NCI-H146 treated with DMSO at 0.1 percent for 48 hours (cell line): ENCODE results near the gene KISS1R.
"Not testable (repeated sequence)": the region's sequence is repeated elsewhere in the genome, so short reads cannot be mapped to it uniquely, and the experiment has no call there.

Experiments
- DNase-seq: peaks from one replicate; lab custom pipeline; 2025; ENCODE audit not compliant: unreplicated experiment; lab: John Stamatoyannopoulos, UW

The KISS1R gene

DNA sequence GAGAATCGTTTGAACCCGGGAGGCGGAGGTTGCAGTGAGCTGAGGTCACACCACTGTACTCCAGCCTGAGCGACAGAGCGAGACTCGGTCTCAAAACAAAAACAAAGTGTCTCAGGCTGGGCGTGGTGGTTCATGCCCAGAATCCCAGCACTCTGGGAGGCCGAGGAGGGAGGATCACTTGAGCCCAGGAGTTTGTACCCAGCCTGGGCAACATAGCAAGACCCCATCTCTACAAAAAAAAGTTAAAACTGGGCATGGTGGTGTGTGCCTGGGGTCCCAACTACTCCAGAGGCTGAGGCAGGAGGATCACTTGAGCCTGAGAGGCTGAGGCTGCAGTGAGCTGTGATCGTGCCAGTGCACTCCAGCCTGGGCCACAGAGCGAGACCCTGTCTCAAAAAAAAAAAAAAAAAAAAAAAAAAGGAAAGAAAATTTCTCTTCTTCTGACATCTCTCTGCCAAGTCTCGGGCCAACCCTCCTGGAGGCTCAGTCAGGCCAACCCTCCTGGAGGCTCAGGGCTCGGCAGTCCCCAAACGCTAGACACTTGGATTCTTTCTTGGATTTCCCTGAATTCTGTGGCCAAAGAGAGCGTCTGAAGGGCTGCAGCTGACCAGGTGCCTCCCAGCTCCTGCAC lies 35.0 kb downstream of the KISS1R start:
- no peak for DNase-seq

GRCh38 chr19:952680-953444 lies 35.7 kb downstream of the KISS1R start:
- DNase-seq: no peak

GRCh38 chr19:953445-954271 lies 36.5 kb downstream of the KISS1R start:
- DNase-seq: no peak

DNA sequence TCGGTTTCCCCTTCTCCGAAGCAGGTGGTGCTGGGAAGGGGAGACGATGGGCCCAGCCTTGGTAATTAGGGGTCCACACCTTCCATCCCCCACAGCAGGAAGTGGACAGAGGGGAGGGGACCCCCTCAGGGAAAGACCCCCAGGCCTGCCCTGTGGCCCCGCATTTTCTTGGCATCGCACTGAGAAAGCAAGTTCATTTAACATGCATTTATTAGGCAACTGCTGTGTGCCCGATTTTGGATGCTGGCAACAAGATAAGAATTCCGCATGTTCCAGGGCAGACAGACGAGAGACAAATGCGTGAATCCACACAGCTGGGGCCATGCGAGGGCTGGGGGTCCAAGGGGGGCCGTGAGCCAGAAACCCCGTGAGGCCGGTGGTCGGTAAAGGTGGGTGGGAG lies 37.1 kb downstream of the KISS1R start:
- DNase-seq: no peak

- DNase-seq: no peak
These were observed 37.8 kb downstream of the KISS1R start for GRCh38 chr19:954672-955494.

GRCh38 chr19:955803-956765 lies 39.0 kb downstream of the KISS1R start:
- DNase-seq: no peak

GRCh38 chr19:956766-957440 lies 39.8 kb downstream of the KISS1R start:
- no peak for DNase-seq

DNA sequence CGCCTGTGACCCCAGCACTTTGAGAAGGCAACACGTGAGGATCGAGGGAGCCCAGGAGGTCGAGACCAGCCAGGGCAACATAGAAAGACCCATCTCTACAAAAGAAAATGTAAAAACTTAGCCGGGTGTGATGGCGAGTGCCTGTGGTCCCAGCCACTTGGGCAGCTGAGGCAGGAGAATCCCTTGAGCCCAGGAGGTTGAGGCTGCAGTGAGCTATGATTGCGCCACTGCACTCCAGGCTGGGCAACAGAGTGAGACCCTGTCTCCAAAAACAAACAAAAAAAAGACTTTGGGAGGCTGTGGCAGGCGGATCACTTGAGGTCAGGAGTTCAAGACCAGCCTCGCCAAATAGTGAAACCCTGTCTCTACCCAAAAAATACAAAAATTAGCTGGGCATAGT lies 40.4 kb downstream of the KISS1R start:
- DNase-seq: not testable (repeated sequence)

GRCh38 chr19:958967-959855 lies 42.1 kb downstream of the KISS1R start:
- DNase-seq: no peak

- no peak for DNase-seq
These were observed 42.9 kb downstream of the KISS1R start for GRCh38 chr19:960020-960419.

- no peak for DNase-seq
These were observed 43.4 kb downstream of the KISS1R start for GRCh38 chr19:960601-960938.

DNA sequence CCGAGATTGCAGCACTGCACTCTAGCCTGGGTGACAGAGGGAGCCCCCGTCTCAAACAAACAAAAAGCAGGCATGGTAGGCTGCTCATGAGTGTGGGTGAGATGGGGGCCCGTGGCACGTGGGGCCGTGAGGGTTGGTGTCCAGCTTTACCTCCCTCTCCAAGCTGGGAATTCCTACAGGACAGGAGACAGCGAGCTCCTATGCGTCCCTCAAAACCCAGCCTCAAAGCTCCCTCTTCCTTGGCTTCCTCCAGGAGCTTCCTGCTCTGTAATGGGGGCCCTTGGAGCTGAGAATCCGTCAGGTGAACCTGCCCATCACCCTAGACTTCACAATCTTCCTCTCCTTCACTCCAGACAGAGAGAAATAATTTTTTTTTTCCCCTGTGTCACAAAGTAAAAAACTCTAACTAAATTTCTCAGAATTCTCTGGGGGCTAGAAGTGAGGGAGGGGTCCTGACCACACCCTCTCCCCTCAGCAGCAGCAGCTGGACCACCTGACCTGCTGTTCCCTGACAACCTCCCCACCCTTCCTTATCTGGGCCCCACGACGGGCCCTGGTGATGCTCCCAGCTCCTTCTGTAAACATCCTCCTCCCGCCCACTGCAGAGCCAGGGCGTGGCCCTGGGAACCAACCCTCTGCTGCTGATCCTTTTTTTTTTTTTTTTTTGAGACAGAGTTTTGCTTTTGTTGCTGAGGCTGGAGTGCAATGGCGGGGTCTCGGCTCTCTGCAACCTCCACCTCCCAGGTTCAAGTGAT lies 44.9 kb downstream of the KISS1R start:
- DNase-seq: no peak

DNA sequence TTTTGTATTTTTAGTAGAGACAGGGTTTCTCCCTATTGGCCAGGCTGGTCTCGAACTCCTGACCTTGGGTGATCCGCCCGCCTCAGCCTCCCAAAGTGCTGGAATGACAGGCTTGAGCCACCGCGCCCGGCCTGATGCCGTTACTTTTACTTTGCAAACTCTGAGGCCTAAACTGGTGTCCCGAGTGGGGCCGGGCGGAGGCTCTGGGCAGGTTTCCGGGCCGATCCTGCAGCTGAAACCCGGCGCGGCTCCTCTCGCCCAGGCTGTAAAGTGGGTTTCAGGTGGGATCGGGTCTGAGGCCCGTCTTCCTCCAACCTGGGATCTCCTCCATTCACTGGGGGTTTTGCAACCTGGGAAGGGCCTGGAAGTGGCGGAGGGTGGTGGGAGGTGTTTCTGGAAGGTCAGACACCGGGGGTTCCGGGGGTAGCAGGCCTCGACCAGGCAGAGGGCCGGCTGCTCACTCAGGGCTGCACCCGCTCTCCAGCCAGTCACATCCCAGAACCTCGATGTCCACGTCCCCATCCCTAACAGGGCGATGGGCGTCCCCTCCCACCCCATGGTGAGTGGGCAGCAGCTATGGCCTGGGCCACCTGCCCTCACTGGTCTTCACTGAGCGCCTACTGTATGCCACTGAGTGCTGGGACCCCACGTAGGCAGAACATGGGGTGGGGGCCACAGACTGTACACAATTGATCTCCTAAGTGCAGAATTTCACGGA lies 45.7 kb downstream of the KISS1R start:
- no peak for DNase-seq

GRCh38 chr19:963486-963951 lies 46.4 kb downstream of the KISS1R start:
- no peak for DNase-seq

GRCh38 chr19:964116-964520 lies 47.0 kb downstream of the KISS1R start:
- DNase-seq: no peak

GRCh38 chr19:964761-965694 lies 47.9 kb downstream of the KISS1R start:
- DNase-seq: no peak
